ENCODE results near the gene GARIN1A.

The GARIN1A gene

DNA sequence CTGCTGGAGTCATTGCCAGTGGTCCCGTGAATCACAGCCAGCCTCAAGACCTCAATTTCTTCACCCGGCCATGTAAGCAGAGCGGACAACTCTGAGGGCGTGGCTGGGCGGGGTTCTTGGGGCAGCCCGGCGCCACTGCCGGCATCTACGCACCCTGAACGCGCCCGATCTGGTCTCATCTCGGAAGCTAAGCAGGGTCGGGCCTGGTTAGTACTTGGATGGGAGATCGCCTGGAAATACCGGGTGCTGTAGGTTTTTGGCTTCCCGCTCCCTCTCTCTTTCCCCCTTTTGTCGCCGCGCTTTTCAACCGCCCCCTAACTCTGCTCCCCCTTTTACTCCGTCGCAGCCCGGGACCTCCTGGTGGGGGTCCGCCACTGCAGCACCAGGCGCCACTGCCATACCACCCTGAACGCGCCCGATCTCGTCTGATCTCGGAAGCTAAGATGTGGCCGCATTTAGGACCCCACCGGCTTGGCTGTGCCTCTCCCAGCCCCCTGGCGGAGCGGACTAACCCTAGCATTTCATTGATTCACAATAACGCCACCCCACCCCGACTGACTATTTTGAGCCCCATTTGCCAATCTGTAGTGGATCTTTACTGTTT lies 25.3 kb downstream of the GARIN1A start:
- H3K36me3 Mint-ChIP-seq, result peaks cover 7% of the 10 kb centered on the region
- H3K4me3 Mint-ChIP-seq, result peak overlapping the region; percentile 76
- peak overlapping the region; percentile 52 for H3K27ac Mint-ChIP-seq
- no peaks in the 10 kb centered on the region for H3K9me3 Mint-ChIP-seq
- peaks cover 13% of the 10 kb centered on the region for H3K4me1 Mint-ChIP-seq
- peak; percentile 89 for ATAC-seq
- DNase-seq (ENCODE audit: low spot score in 2 of 2), result peak; percentile 37 to 84

DNA sequence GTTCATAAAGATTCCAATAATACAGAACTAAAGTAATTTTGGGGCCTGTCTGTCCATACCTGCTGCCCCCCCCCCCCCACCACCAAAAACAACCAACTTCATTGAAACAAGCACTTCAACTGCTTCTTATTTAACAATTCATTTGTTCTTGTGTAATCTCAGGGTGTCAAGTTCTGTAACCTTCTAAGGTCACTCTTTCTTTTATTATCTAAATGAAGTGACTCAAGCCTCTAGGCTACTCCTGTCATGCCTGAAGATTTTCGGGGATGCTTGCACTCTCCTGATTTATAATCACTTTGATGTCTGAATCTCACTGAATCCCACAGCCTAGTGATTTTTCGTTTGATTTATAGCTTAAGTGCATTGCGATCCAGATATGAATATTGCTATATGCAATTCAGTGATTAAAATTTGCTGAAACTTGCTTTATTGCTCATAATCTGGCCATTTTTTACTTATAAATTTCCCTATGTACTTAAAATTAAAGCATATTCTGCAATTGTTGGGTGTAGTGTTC lies 27.2 kb downstream of the GARIN1A start:
- Mint-ChIP-seq H3K36me3 (peaks cover 7% of the 10 kb centered on the region), H3K9me3 (no peaks in the 10 kb centered on the region), H3K27ac (no peak overlapping the region), H3K4me1 (peaks cover 13% of the 10 kb centered on the region), H3K4me3 (no peak overlapping the region)
- DNase-seq (ENCODE audit: low spot score in 2 of 2) (no peak), ATAC-seq (no peak)

DNA sequence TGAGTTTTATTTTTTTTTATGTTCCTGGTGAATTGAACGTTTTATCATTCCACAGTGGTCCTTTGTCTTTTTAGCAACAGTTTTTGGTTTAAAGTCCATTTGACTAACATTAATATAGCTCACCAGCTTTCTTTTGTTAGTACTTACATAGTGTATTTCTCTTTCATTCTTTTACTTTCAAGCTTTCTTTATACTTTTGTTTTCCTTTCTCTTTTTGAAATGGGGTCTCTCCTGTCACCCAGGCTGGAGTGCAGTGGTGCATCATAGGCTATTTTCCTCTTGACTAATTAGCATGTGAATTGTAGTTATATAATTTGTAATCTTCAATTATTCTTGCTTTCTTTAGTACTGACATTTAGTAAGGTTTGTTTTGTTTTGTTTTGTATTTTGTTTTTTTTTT lies 27.8 kb downstream of the GARIN1A start:
- ATAC-seq, result no peak
- Mint-ChIP-seq H3K9me3 (no peaks in the 10 kb centered on the region), H3K4me1 (peaks cover 13% of the 10 kb centered on the region), H3K4me3 (no peak overlapping the region), H3K27ac (no peak overlapping the region), H3K36me3 (peaks cover 7% of the 10 kb centered on the region)
- DNase-seq (ENCODE audit: low spot score in 2 of 2), result no peak

DNA sequence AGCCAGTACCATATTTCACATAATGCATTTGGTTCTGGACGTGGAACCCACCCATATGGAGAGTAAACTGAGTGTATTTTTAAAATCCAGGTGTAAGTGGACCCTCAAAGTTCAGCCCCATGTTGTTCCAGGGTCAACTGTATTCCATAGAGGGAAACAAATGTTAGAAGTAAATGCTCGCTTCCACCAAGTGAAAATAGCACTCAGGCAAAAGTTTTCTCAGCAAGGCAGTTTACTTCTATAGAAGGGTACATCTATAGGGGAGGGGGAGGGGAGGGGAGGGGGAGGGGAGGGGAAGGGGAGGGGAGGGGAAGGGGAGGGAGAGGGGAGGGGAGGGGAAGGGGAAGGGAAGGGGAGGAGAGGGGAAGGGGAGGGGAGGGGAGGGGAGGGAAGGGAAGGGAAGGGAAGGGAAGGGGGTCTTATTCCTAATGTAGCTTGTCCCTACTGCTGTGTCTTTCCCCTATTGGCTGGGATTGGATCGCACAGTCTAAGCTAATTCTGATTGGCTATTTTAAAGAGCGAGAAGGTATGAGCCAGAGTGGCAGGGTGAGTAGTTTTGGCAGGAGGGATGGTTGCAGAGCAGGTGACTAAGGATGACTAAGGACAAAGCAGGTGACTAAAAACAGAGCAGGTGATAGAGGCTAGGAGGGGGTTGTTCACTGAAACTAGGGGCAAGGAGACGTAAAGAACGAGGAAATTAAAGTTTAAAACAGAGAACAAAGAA lies 29.1 kb downstream of the GARIN1A start:
- Mint-ChIP-seq H3K4me3 (no peak overlapping the region), H3K36me3 (peaks cover 7% of the 10 kb centered on the region), H3K4me1 (peaks cover 13% of the 10 kb centered on the region), H3K9me3 (no peaks in the 10 kb centered on the region), H3K27ac (no peak overlapping the region)
- ATAC-seq (no peak), DNase-seq (ENCODE audit: low spot score in 2 of 2) (no peak)

DNA sequence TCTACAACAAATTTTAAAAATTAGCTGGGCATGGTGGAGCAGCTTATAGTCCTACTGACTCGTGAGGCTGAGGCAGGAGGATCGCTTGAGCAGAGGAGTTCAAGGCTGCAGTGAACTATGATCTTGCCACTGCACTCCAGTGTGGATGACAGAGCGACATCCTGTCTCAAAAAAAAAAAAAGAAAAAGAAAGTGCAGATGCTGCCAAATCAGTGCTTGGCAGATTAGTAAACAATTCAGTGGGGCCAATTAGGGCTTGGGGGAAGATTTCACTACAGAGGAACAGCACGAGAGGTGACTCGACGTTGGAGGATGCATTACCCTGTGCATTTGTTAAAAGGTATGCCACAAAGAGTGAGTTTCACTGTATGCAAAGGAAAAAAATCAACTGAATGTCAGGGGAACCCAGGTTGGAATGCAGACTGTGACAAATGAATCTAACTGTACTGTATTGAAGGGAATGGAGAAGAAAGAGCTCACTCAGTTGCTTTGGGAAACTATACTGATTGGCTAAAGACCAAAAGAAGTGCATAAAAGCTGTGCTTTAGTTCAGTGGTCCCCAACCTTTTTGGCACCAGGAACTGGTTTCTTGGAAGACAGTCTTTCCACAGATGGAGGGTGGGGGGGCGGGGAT lies 31.6 kb downstream of the GARIN1A start:
- peak; percentile 28 for ATAC-seq
- H3K4me3 Mint-ChIP-seq, result no peak overlapping the region
- H3K9me3 Mint-ChIP-seq, result no peaks in the 10 kb centered on the region
- no peaks in the 10 kb centered on the region for H3K4me1 Mint-ChIP-seq
- H3K36me3 Mint-ChIP-seq, result no peaks in the 10 kb centered on the region
- DNase-seq (ENCODE audit: low spot score in 2 of 2), result no peak
- H3K27ac Mint-ChIP-seq, result no peak overlapping the region

DNA sequence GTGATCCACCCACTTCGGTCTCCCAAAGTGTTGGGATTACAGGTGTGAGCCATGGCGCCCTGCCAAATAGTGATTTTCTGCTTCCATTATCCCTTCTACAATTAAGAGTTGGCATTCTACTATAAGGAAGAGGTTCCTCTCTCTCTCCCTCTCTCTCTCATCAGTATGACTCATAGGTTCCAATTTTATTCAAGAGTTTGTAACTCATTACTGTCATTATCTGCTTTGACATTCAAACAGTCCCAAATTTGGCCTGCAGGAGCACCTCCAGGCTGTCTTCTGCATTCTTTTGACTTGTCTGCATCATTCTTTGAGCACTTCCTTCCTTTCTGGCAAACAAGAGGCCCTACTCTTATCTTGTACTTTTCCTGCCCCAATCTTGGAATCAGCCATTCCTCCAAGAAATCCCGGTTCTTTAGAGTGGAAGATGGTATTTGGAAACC lies 33.8 kb downstream of the GARIN1A start:
- H3K9me3 Mint-ChIP-seq, result no peaks in the 10 kb centered on the region
- no peaks in the 10 kb centered on the region for H3K4me1 Mint-ChIP-seq
- ATAC-seq, result no peak
- no peak overlapping the region for H3K4me3 Mint-ChIP-seq
- H3K27ac Mint-ChIP-seq, result no peak overlapping the region
- DNase-seq (ENCODE audit: low spot score in 2 of 2), result no peak
- H3K36me3 Mint-ChIP-seq, result no peaks in the 10 kb centered on the region

DNA sequence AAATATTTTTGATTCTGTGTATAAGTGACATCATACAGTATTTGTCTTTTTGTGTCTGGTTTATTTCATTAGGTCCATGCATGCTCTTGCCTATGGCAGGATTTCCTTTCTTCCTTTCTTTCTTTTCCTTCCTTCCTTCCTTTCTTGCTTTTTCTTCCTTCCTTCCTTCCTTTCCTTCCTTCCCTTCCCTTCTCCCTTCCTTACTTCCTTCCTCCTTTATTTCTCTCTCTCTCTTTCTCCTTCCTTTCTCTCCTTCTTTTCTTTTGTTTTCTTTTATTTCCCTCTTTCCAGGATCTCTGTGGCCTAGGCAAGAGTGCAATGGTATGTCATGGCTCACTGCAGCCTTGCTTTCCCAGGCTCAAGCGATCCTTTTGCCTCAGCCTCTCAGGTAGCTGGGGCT lies 35.7 kb downstream of the GARIN1A start:
- H3K4me1 Mint-ChIP-seq, result no peaks in the 10 kb centered on the region

DNA sequence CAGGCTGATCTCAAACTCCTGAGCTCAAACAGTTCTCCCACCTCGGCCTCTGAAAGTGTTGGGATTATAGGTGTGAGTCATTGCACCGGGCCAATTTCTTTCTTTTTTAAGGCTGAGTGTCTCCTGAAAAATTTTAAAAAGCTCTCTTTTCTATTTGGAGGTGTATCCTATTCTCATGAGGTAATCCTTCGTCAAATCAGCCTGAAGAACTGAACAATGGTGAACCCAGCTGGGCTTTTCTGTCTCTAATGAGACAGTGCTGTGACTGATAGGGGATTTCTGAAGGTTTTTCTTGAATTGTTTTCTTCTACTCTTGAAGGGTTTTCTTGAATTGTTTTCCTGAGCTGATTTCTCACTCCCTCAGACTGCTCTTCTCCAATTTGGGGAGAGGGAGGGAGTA lies 36.1 kb downstream of the GARIN1A start:
- Mint-ChIP-seq H3K4me1 (no peaks in the 10 kb centered on the region), H3K36me3 (no peaks in the 10 kb centered on the region), H3K27ac (no peak overlapping the region), H3K9me3 (no peaks in the 10 kb centered on the region), H3K4me3 (no peak overlapping the region)
- DNase-seq (ENCODE audit: low spot score in 2 of 2) (no peak), ATAC-seq (no peak)

More for the DNA sequence above, 35.7 kb downstream of the GARIN1A start:
- DNase-seq (ENCODE audit: low spot score in 2 of 2) (no peak), ATAC-seq (no peak)
- Mint-ChIP-seq H3K4me3 (no peak overlapping the region), H3K9me3 (no peaks in the 10 kb centered on the region), H3K27ac (no peak overlapping the region), H3K36me3 (no peaks in the 10 kb centered on the region)

DNA sequence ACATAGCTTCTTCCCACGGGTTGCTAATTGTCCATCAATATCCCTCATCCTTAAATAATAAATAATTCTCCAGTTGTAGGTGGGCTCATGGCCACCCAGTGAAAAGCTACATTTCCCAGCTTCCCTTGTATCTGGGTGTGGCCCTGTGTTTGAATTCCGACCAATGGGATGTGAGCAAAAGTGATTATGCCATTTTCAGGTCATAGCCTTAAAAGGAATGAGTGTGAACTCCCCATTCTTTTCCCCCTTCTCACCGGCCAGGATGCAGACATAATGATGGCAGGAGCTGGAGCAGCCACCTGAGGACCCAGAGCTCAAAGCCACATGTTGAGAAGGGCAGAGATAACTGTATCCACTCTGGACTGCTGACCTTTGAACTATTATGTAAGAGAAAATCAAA lies 36.7 kb downstream of the GARIN1A start:
- Mint-ChIP-seq H3K36me3 (no peaks in the 10 kb centered on the region), H3K4me1 (no peaks in the 10 kb centered on the region), H3K9me3 (no peaks in the 10 kb centered on the region), H3K27ac (no peak overlapping the region), H3K4me3 (no peak overlapping the region)
- DNase-seq (ENCODE audit: low spot score in 2 of 2) (no peak), ATAC-seq (no peak)

DNA sequence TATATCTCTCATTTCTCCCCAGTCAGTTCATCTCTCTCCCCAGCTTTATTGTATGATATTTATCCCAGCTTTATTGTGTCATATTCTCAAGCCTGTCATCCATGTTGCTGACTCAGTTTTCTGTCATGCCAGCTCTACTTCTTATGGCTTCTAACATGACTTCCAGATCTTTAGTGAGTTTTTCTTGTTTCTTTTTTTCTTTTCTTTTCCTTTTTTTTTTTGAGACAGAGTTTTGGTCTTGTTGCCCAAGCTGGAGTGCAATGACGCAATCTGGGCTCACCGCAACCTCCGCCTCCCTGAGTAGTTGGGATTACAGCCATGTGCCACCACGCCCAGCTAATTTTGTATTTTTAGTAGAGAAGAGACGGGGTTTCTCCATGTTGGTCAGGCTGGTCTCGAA lies 38.4 kb downstream of the GARIN1A start:
- DNase-seq (ENCODE audit: low spot score in 2 of 2), result no peak
- Mint-ChIP-seq H3K4me3 (no peak overlapping the region), H3K27ac (no peak overlapping the region), H3K9me3 (no peaks in the 10 kb centered on the region), H3K4me1 (no peaks in the 10 kb centered on the region), H3K36me3 (no peaks in the 10 kb centered on the region)
- ATAC-seq, result no peak

DNA sequence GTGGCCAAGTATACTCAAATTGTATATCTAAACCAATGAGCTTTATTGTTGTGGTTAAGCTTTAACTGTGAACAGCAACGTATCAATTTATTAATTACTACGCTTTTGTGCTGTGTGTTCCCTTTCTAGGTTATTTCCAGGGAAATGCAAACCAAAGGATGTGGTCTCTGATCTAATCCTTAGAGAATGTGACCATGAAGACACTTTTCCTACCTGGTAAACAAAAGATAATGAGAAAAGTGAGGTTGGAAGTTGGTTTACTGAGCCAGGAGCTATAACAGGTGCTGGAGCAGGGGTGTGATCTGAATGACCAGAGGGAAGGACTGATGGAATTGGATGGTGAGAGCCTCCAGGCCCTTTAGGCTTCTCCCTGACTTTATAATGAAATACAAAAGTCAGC lies 41.7 kb downstream of the GARIN1A start:
- no peaks in the 10 kb centered on the region for H3K4me1 Mint-ChIP-seq
- H3K27ac Mint-ChIP-seq, result no peak overlapping the region
- H3K36me3 Mint-ChIP-seq, result no peaks in the 10 kb centered on the region
- no peak for DNase-seq (ENCODE audit: low spot score in 2 of 2)
- H3K9me3 Mint-ChIP-seq, result no peaks in the 10 kb centered on the region
- no peak for ATAC-seq
- no peak overlapping the region for H3K4me3 Mint-ChIP-seq

DNA sequence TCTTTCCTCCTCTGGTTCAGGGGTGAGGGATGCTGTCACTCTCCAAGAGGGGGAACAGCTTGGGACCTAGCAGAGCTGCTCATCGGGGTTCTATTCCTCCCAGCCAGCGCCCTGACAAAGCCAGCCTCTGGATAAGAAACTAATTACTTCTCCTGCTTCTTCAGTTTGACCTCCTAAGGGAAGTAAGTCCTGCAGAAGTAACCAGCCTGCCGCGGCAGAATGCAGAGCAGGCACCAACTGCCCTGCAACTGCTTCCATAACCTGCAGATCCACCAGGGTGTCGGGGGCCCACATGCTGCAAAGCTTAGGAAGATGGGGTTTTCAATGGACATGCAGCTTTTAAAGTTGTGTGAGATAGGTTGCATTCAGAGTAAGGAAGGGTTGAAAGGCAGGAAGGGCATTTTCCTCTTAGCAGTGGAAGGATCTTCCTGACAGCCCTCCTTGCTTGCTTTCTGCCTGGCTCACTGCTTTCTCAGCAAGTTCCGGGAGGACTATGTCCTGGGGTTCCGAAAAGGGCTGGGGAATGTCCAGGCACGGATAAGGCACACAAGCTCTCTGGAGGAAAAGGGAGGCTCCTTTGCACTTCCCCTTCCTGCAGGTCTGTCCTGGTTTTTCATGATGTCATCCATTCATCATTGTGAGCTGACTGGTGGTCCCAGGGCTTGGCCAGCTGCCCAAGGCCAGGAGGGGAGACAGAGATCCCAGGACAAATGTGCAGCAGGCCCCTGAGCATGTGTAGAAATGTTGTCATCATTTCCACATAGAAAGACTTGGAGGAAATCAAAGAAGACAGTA lies 42.8 kb downstream of the GARIN1A start:
- no peak for DNase-seq (ENCODE audit: low spot score in 2 of 2)
- no peaks in the 10 kb centered on the region for H3K9me3 Mint-ChIP-seq
- H3K27ac Mint-ChIP-seq, result no peak overlapping the region
- H3K4me1 Mint-ChIP-seq, result no peaks in the 10 kb centered on the region
- H3K4me3 Mint-ChIP-seq, result no peak overlapping the region
- ATAC-seq, result no peak
- no peaks in the 10 kb centered on the region for H3K36me3 Mint-ChIP-seq

DNA sequence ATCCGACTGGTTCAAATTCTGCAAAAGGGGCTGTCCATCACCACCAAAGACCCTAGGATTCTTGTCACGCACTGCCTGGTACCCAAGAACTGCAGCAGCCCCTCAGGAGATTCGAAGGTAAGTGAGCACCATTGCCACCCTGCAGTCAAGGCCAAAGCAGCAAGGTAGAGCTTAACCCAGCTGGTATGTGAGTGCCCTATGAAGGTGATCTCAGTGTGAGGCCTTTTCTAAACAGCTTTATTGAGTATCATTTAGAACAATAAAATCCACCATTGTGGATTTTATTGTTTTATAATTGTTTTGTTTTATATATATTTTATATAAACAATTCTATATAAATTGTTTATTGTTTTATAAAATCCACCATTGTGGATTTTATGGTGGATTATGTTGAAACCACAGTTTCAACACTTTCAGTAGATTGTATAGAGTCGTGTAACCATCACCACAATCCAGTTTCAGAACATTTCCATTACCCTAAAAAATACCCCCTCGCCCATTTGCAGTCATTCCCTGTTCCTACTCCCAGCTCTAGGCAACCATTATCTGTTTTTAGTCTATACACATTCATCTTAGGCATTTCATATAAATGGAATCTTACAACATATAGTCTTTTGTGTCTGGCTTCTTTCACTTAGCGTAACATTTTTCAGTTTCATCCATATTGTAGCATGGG lies 47.0 kb downstream of the GARIN1A start:
- ATAC-seq (no peak), DNase-seq (ENCODE audit: low spot score in 2 of 2) (no peak)
- H3K36me3 Mint-ChIP-seq, result no peaks in the 10 kb centered on the region
- no peak overlapping the region for H3K4me3 Mint-ChIP-seq
- H3K4me1 Mint-ChIP-seq, result no peaks in the 10 kb centered on the region
- no peaks in the 10 kb centered on the region for H3K9me3 Mint-ChIP-seq
- H3K27ac Mint-ChIP-seq, result no peak overlapping the region

DNA sequence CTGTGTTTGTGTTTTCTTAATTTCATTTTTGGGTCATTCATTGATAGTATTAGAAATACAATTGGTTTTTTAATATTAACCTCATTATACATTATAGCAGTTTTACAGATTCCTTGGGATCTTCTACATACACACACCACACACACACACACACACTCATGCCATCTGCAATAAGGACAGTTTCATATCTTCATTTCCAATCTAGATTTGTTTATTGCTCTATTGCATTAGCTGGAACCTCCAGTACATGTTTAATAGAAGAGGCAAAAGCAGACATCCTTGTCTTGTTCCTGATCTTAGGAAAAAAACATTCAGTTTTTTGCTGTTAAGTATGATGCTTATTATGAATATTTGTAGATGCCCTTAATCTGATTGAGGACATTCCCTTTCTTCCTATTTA lies 49.3 kb downstream of the GARIN1A start:
- H3K27ac Mint-ChIP-seq, result no peak overlapping the region
- DNase-seq (ENCODE audit: low spot score in 2 of 2), result no peak
- H3K36me3 Mint-ChIP-seq, result no peaks in the 10 kb centered on the region
- H3K4me3 Mint-ChIP-seq, result no peak overlapping the region
- no peaks in the 10 kb centered on the region for H3K9me3 Mint-ChIP-seq
- no peaks in the 10 kb centered on the region for H3K4me1 Mint-ChIP-seq
- ATAC-seq, result no peak
